CD4-positive, alpha-beta T cell (primary cell): ENCODE results near the gene ARHGEF19. TPM values are rescaled to one million over a fixed set of nuclear protein-coding genes. Genes with fewer than 3 reads are reported as not detected.

Experiments
- ATAC-seq: fragments of 200-7000 bp; cut with Tn5 transposase; one replicate; pipeline ENCODE4 v1.10.0; 2022; ENCODE audit warnings: mild to moderate bottlenecking; ENCODE audit not compliant: poor library complexity
- CTCF ChIA-PET: fragments of 350-600 bp; sonication (Branson Sonifier 250); formaldehyde crosslinking; loops from one replicate; lab custom pipeline; 2021; ENCODE audit warnings: antibody characterized with exemption, inconsistent platforms; lab: Charles Lee
- POLR2A ChIA-PET: fragments of 350-600 bp; sonication (Branson Sonifier 250); formaldehyde crosslinking; loops from one replicate; lab custom pipeline; 2021; ENCODE audit warnings: antibody characterized with exemption, inconsistent platforms; lab: Charles Lee
- DNase-seq, 14 experiments: peaks; one replicate each; pipeline ENCODE4 v3.0.0-alpha.2; 2013 to 2020; ENCODE audit warnings: mixed read lengths in 2 of 14
- H3K27ac ChIP-seq, 2 donors: one replicate each; pipeline versions ENCODE4 v1.5.1 to v1.7.0; 2013; ENCODE audit warnings: low read length in 2 of 2, low read depth in 1 of 2, mild to moderate bottlenecking in 1 of 2
- H3K27me3 ChIP-seq, 2 experiments: 1 replicate in 1 of 2; 2 replicates in 1 of 2; pipeline versions ENCODE4 v1.6.1 to v1.7.0; 2013; ENCODE audit warnings: low read length in 2 of 2, control low read depth in 1 of 2, mild to moderate bottlenecking in 1 of 2, moderate library complexity in 1 of 2; ENCODE audit not compliant: insufficient read depth in 2 of 2, control insufficient read depth in 1 of 2
- H3K36me3 ChIP-seq: one replicate; pipeline ENCODE4 v1.6.1; 2013; ENCODE audit warnings: low read length, control low read depth; ENCODE audit not compliant: insufficient read depth
- H3K4me1 ChIP-seq: one replicate; pipeline ENCODE4 v1.6.1; 2013; ENCODE audit warnings: low read length, control low read depth; ENCODE audit not compliant: insufficient read depth
- H3K4me3 ChIP-seq: one replicate; pipeline ENCODE4 v1.5.1; 2013; ENCODE audit warnings: mild to moderate bottlenecking, low read length, moderate library complexity
- H3K9me3 ChIP-seq, 2 experiments: 1 replicate in 1 of 2; 2 replicates in 1 of 2; pipeline versions ENCODE4 v1.6.1 to v1.7.0; 2013; ENCODE audit warnings: low read length in 2 of 2, mild to moderate bottlenecking in 2 of 2, control low read depth in 1 of 2, moderate library complexity in 1 of 2; ENCODE audit not compliant: control insufficient read depth in 1 of 2, insufficient read depth in 1 of 2
- H3K27ac Mint-ChIP-seq: one replicate; pipeline ENCODE4 v1.8.0; 2020; ENCODE audit warnings: mixed read lengths
- H3K27me3 Mint-ChIP-seq: one replicate; pipeline ENCODE4 v1.8.0; 2021; ENCODE audit warnings: mixed read lengths
- H3K36me3 Mint-ChIP-seq: one replicate; pipeline ENCODE4 v1.8.0; 2021; ENCODE audit warnings: low read depth, mixed read lengths
- H3K4me1 Mint-ChIP-seq: one replicate; pipeline ENCODE4 v1.8.0; 2021; ENCODE audit warnings: low read depth, mixed read lengths
- H3K4me3 Mint-ChIP-seq: one replicate; pipeline ENCODE4 v1.8.0; 2020; ENCODE audit warnings: mild to moderate bottlenecking, mixed read lengths
- H3K9me3 Mint-ChIP-seq: one replicate; pipeline ENCODE4 v1.8.0; 2020; ENCODE audit warnings: mixed read lengths
- intact Hi-C, 2 experiments: fragments of 100-400 bp; cut with DNase I in 1 of 2; cut with micrococcal nuclease in 1 of 2; formaldehyde crosslinking; loops; one replicate each; pipeline versions ENCODE4 v1.15.1 to v1.9.0; 2023 to 2025; cut with DNase I, micrococcal nuclease
- total RNA-seq, 174 experiments: library from RNA in 2 of 174; stranded (reverse) in 2 of 174; gene quantifications; one replicate each; pipeline ENCODE4 v1.2.3 and lab custom pipeline; 2021 to 2026
- TF ChIP-seq, protein P1 (sequence below): fragments of 200-600 bp; IDR thresholded peaks from one replicate; pipeline ENCODE4 v1.8.0; 2022; ENCODE audit warnings: antibody characterized with exemption, mild to moderate bottlenecking

The ARHGEF19 gene
- total RNA-seq, 2 experiments from 2014 or later: 3.8 to 5.8 TPM

- DNase-seq (no peak), ATAC-seq (no peak)
- Mint-ChIP-seq H3K4me3 (no peak overlapping the region), H3K4me1 (peaks cover 13% of the 10 kb centered on the region), H3K36me3 (no peaks in the 10 kb centered on the region), H3K27ac (no peak overlapping the region), H3K9me3 (no peaks in the 10 kb centered on the region), H3K27me3 (peaks cover 3% of the 10 kb centered on the region)
- no peaks in the 10 kb centered on the region for H3K9me3 ChIP-seq
- no peaks in the 10 kb centered on the region for H3K36me3 ChIP-seq
- peaks cover 31% of the 10 kb centered on the region for H3K4me1 ChIP-seq
- no peak overlapping the region for H3K27ac ChIP-seq
- TF ChIP-seq, protein P1, sequence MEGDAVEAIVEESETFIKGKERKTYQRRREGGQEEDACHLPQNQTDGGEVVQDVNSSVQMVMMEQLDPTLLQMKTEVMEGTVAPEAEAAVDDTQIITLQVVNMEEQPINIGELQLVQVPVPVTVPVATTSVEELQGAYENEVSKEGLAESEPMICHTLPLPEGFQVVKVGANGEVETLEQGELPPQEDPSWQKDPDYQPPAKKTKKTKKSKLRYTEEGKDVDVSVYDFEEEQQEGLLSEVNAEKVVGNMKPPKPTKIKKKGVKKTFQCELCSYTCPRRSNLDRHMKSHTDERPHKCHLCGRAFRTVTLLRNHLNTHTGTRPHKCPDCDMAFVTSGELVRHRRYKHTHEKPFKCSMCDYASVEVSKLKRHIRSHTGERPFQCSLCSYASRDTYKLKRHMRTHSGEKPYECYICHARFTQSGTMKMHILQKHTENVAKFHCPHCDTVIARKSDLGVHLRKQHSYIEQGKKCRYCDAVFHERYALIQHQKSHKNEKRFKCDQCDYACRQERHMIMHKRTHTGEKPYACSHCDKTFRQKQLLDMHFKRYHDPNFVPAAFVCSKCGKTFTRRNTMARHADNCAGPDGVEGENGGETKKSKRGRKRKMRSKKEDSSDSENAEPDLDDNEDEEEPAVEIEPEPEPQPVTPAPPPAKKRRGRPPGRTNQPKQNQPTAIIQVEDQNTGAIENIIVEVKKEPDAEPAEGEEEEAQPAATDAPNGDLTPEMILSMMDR: no peak
- H3K27me3 ChIP-seq: peaks cover 4 to 11% of the 10 kb centered on the region in 2 experiments
- no peak overlapping the region for H3K4me3 ChIP-seq
- ChIA-PET CTCF (no interaction called here), POLR2A (no interaction called here)
- intact Hi-C loops: no loop called here
Measured at GRCh38 chr1:16149146-16149545, 63.3 kb downstream of the ARHGEF19 start.

DNA sequence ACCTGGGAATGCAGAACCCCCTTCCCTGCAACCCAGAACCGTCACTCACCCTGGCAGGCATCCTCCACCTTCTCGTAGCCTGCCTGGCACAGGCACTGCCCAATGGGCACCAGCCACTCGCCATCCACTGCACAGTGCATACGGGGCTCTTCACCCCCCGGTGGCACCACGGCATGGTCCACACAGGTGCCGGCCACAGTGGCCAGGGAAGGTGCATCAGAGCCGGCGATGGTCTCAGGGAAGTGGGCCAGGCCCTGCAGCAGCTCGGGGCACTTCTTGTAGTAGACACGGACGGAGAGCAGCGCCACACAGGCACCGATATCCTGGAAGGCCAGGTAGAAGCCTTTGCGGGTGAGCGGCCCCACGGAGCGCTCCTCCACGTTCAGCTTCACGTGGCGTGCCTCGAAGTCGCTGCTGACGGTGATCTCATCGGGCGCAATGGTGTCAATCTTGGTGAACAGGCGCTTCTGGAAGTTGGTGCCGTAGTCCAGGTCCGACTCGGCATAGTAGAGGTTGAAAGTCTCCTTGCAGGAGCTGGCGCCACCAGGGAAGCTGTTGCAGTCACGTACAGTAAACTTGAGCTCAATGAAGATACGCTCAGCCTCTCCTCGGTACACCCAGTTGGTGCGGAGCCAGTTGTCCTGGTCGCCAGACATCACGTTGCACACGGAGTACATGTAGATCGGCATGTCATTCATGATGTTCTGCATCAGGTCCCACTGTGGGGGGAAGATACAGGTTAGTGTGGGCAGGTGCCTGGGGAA, 63.9 kb downstream of the ARHGEF19 start:
- CTCF ChIA-PET: no interaction called here
- intact Hi-C loops: no loop called here
- DNase-seq (no peak), ATAC-seq (no peak)
- Mint-ChIP-seq H3K9me3 (no peaks in the 10 kb centered on the region), H3K36me3 (no peaks in the 10 kb centered on the region), H3K4me1 (peaks cover 8% of the 10 kb centered on the region), H3K27ac (no peak overlapping the region), H3K27me3 (peaks cover 3% of the 10 kb centered on the region), H3K4me3 (no peak overlapping the region)
- Histone ChIP-seq H3K27ac (no peak overlapping the region), H3K36me3 (no peaks in the 10 kb centered on the region), H3K4me3 (no peak overlapping the region), H3K4me1 (peaks cover 29% of the 10 kb centered on the region), H3K27me3 (peaks cover 0 to 7% of the 10 kb centered on the region in 2 experiments), H3K9me3 (no peaks in the 10 kb centered on the region)
- TF ChIP-seq, protein P1: no peak
- POLR2A ChIA-PET: no interaction called here

Other genes with a start within 250 kb of the ARHGEF19 start
- 10 to 100 TPM; 70.2 to 78.1 TPM for gene ZBTB17, start 236.6 kb downstream of the ARHGEF19 start, total RNA-seq
- gene SRARP, start 208.4 kb downstream of the ARHGEF19 start, total RNA-seq: not detected
- gene HSPB7, start 194.6 kb downstream of the ARHGEF19 start, total RNA-seq: not detected
- gene CLCNKA, start 190.6 kb downstream of the ARHGEF19 start, total RNA-seq: not detected
- gene CLCNKB, start 168.9 kb downstream of the ARHGEF19 start, total RNA-seq: not detected
- not detected for gene FAM131C, start 139.0 kb downstream of the ARHGEF19 start, total RNA-seq
- under 1 TPM in 1 of 2 experiments, not detected in 1; 0.22 TPM for gene EPHA2, start 56.6 kb downstream of the ARHGEF19 start, total RNA-seq
- gene CPLANE2, start 24.5 kb upstream of the ARHGEF19 start, total RNA-seq: 1 to 10 TPM; 5.3 to 8.4 TPM
- gene FBXO42, start 139.8 kb upstream of the ARHGEF19 start, total RNA-seq: 10 to 100 TPM; 14.3 to 14.9 TPM
- gene SZRD1, start 154.6 kb upstream of the ARHGEF19 start, total RNA-seq: 100 to 1,000 TPM; 115 to 120 TPM
- gene SPATA21, start 224.8 kb upstream of the ARHGEF19 start, total RNA-seq: not detected
- gene NECAP2, start 228.1 kb upstream of the ARHGEF19 start, total RNA-seq: 10 to 100 TPM; 65.8 to 66.0 TPM